ENCODE results near the gene GALNT2.

GALNT2 gene

GRCh38 chr1:230153641-230154296 is 86.7 kb downstream of the GALNT2 start:
- no peak for TF ChIP-seq POU6F1 (CRISPR knock-in tag; IDR thresholded peaks at IDR 0.05; ENCODE audit: borderline replicate concordance, low read depth)
- no peak for TF ChIP-seq PPARA (CRISPR knock-in tag; IDR thresholded peaks at IDR 0.05; ENCODE audit: borderline replicate concordance)
- no peak for TF ChIP-seq ARNTL (CRISPR knock-in tag; IDR thresholded peaks at IDR 0.05; ENCODE audit: borderline replicate concordance, low read depth)
- TF ChIP-seq CSDC2 (CRISPR knock-in tag; IDR thresholded peaks at IDR 0.05) = no peak
- TF ChIP-seq ZFP30 (CRISPR knock-in tag; IDR thresholded peaks at IDR 0.05) = no peak
- TF ChIP-seq CREB5 (CRISPR knock-in tag; IDR thresholded peaks at IDR 0.05; ENCODE audit: low read depth) = no peak
- no peak for TF ChIP-seq TOX (CRISPR knock-in tag; IDR thresholded peaks at IDR 0.05; ENCODE audit: borderline replicate concordance)
- TF ChIP-seq ZNF70 (CRISPR knock-in tag; IDR thresholded peaks at IDR 0.05) = no peak
- TF ChIP-seq ZNF565 (CRISPR knock-in tag; conservative IDR thresholded peaks at IDR 0.05; ENCODE audit: low read depth) = no peak
- no peak for TF ChIP-seq GLIS3 (CRISPR knock-in tag; IDR thresholded peaks at IDR 0.05)
- TF ChIP-seq ISL1 (CRISPR knock-in tag; IDR thresholded peaks at IDR 0.05) = no peak
- no peak for TF ChIP-seq CSRNP3 (CRISPR knock-in tag; IDR thresholded peaks at IDR 0.05)
- TF ChIP-seq PATZ1 (CRISPR knock-in tag; IDR thresholded peaks at IDR 0.05; ENCODE audit: borderline replicate concordance) = no peak
- TF ChIP-seq TCF4 (CRISPR knock-in tag; IDR thresholded peaks at IDR 0.05; ENCODE audit: borderline replicate concordance) = no peak
- TF ChIP-seq ZFP3 (CRISPR knock-in tag; IDR thresholded peaks at IDR 0.05) = no peak
- TF ChIP-seq TSHZ2 (CRISPR knock-in tag; IDR thresholded peaks at IDR 0.05) = no peak
- TF ChIP-seq OSR1 (CRISPR knock-in tag; IDR thresholded peaks at IDR 0.05) = no peak
- no peak for TF ChIP-seq ZNF8 (CRISPR knock-in tag; IDR thresholded peaks at IDR 0.05)
- TF ChIP-seq ZC3H10 (CRISPR knock-in tag; IDR thresholded peaks at IDR 0.05) = no peak
- no peak for ATAC-seq

- no peak for TF ChIP-seq PPARA (CRISPR knock-in tag; IDR thresholded peaks at IDR 0.05; ENCODE audit: borderline replicate concordance)
- no peak for ATAC-seq
These were observed 88.0 kb downstream of the GALNT2 start for GRCh38 chr1:230155021-230155420.

GRCh38 chr1:230156068-230156467 is 89.0 kb downstream of the GALNT2 start:
- TF ChIP-seq ZC3H10 (CRISPR knock-in tag; IDR thresholded peaks at IDR 0.05) (no peak), CREB5 (CRISPR knock-in tag; IDR thresholded peaks at IDR 0.05; ENCODE audit: low read depth) (no peak), ZFP3 (CRISPR knock-in tag; IDR thresholded peaks at IDR 0.05) (no peak), ZFP30 (CRISPR knock-in tag; IDR thresholded peaks at IDR 0.05) (no peak), RARB (CRISPR knock-in tag; IDR thresholded peaks at IDR 0.05) (no peak), PPARA (CRISPR knock-in tag; IDR thresholded peaks at IDR 0.05; ENCODE audit: borderline replicate concordance) (no peak), TSHZ2 (CRISPR knock-in tag; IDR thresholded peaks at IDR 0.05) (no peak), SNAI2 (CRISPR knock-in tag; IDR thresholded peaks at IDR 0.05) (no peak), ZNF565 (CRISPR knock-in tag; conservative IDR thresholded peaks at IDR 0.05; ENCODE audit: low read depth) (no peak), POU6F1 (CRISPR knock-in tag; IDR thresholded peaks at IDR 0.05; ENCODE audit: borderline replicate concordance, low read depth) (no peak)
- ATAC-seq = no peak
